Neuronal stem cell (in vitro differentiated cells): Measurements from ENCODE around the gene PEX14.

ENCODE experiments used
- DNase-seq: peaks from one replicate; pipeline ENCODE4 v3.0.0-alpha.2; 2013; ENCODE audit warnings: low spot score
- H2AFZ ChIP-seq: one replicate; pipeline ENCODE4 v1.6.1; 2013; ENCODE audit warnings: mild to moderate bottlenecking, low read length, inconsistent platforms
- H2AK5ac ChIP-seq: 2 replicates; pipeline ENCODE4 v1.6.1; 2013; ENCODE audit warnings: low read depth, mild to moderate bottlenecking, inconsistent platforms, low read length, moderate library complexity, mixed read lengths
- H2BK120ac ChIP-seq: 2 replicates; pipeline ENCODE4 v1.6.1; 2013; ENCODE audit warnings: low read depth, mild to moderate bottlenecking, inconsistent platforms, low read length, moderate library complexity, mixed read lengths
- H2BK12ac ChIP-seq: one replicate; pipeline ENCODE4 v1.6.1; 2013; ENCODE audit warnings: low read length, inconsistent platforms
- H2BK15ac ChIP-seq: 2 replicates; pipeline ENCODE4 v1.6.1; 2013; ENCODE audit warnings: mild to moderate bottlenecking, low read length, inconsistent platforms, mixed read lengths
- H2BK5ac ChIP-seq: one replicate; pipeline ENCODE4 v1.6.1; 2013; ENCODE audit warnings: inconsistent platforms, mild to moderate bottlenecking, low read length, moderate library complexity
- H3K14ac ChIP-seq: one replicate; pipeline ENCODE4 v1.6.1; 2013; ENCODE audit warnings: low read length, inconsistent platforms
- H3K18ac ChIP-seq: 2 replicates; pipeline ENCODE4 v1.6.1; 2013; ENCODE audit warnings: low read length, inconsistent platforms
- H3K23ac ChIP-seq: 2 replicates; pipeline ENCODE4 v1.6.1; 2013; ENCODE audit warnings: low read depth, mild to moderate bottlenecking, mixed read lengths, low read length, inconsistent platforms; ENCODE audit not compliant: poor library complexity
- H3K27ac ChIP-seq: replicated peaks from 3 replicates; pipeline ENCODE4 v1.5.1; 2013; ENCODE audit warnings: low read length, inconsistent platforms
- H3K27me3 ChIP-seq, 3 experiments: 2 replicates each; pipeline ENCODE4 v1.6.1; 2013; ENCODE audit warnings: low read length in 3 of 3, mild to moderate bottlenecking in 2 of 3, inconsistent platforms in 1 of 3, low read depth in 1 of 3, mixed read lengths in 1 of 3, moderate library complexity in 1 of 3; ENCODE audit not compliant: control insufficient read depth in 3 of 3, insufficient read depth in 3 of 3
- H3K36me3 ChIP-seq, 2 donors: replicated peaks in 1 of 2; 2 replicates each; pipeline ENCODE4 v1.6.1; 2013; ENCODE audit warnings: low read length in 2 of 2; ENCODE audit not compliant: control insufficient read depth in 2 of 2, insufficient read depth in 2 of 2
- H3K4ac ChIP-seq: 2 replicates; pipeline ENCODE4 v1.6.1; 2013; ENCODE audit warnings: inconsistent platforms, mild to moderate bottlenecking, low read length, moderate library complexity
- H3K4me1 ChIP-seq, 2 donors: 1 replicate in 1 of 2; 2 replicates in 1 of 2; pipeline ENCODE4 v1.6.1; 2013; ENCODE audit warnings: low read length in 2 of 2, low read depth in 1 of 2; ENCODE audit not compliant: control insufficient read depth in 2 of 2, insufficient read depth in 1 of 2
- H3K4me2 ChIP-seq: one replicate; pipeline ENCODE4 v1.6.1; 2013; ENCODE audit warnings: mild to moderate bottlenecking, low read length, inconsistent platforms; ENCODE audit not compliant: insufficient read depth, poor library complexity, severe bottlenecking
- H3K4me3 ChIP-seq, 2 donors: 2 replicates each; pipeline ENCODE4 v1.5.1; 2013; ENCODE audit warnings: low read length in 2 of 2, mild to moderate bottlenecking in 2 of 2, inconsistent platforms in 1 of 2, moderate library complexity in 1 of 2
- H3K79me1 ChIP-seq: one replicate; pipeline ENCODE4 v1.6.1; 2013; ENCODE audit warnings: low read depth, mild to moderate bottlenecking, inconsistent platforms, low read length, moderate library complexity
- H3K9ac ChIP-seq: one replicate; pipeline ENCODE4 v1.6.1; 2013; ENCODE audit warnings: mild to moderate bottlenecking, low read depth, low read length, inconsistent platforms; ENCODE audit not compliant: poor library complexity
- H3K9me3 ChIP-seq, 2 donors: replicated peaks in 1 of 2; 2 replicates each; pipeline versions ENCODE3 to v1.6.1; 2013; ENCODE audit warnings: low read length in 2 of 2, mild to moderate bottlenecking in 2 of 2, inconsistent platforms in 1 of 2, low read depth in 1 of 2, mixed read lengths in 1 of 2, moderate library complexity in 1 of 2; ENCODE audit not compliant: control insufficient read depth in 2 of 2, insufficient read depth in 1 of 2
- H4K8ac ChIP-seq: one replicate; pipeline ENCODE4 v1.6.1; 2013; ENCODE audit warnings: low read depth, mild to moderate bottlenecking, inconsistent platforms, low read length, moderate library complexity
- H4K91ac ChIP-seq: one replicate; pipeline ENCODE4 v1.6.1; 2013; ENCODE audit warnings: low read length, low read depth, mild to moderate bottlenecking, inconsistent platforms; ENCODE audit not compliant: poor library complexity
- WGBS, 2 donors: extraction: QIAGEN DNeasy Blood & Tissue Kit; methylation state at CpG; one replicate each; pipeline ENCODE4 v1.1.7; 2013; ENCODE audit warnings: missing lambda C conversion rate in 2 of 2, mixed read lengths in 1 of 2; ENCODE audit not compliant: insufficient read length in 2 of 2, insufficient replicate concordance in 1 of 2; ENCODE audit errors: extremely low coverage in 2 of 2; 5-methylcytosine and 5-hydroxymethylcytosine counted together

PEX14 gene

DNA sequence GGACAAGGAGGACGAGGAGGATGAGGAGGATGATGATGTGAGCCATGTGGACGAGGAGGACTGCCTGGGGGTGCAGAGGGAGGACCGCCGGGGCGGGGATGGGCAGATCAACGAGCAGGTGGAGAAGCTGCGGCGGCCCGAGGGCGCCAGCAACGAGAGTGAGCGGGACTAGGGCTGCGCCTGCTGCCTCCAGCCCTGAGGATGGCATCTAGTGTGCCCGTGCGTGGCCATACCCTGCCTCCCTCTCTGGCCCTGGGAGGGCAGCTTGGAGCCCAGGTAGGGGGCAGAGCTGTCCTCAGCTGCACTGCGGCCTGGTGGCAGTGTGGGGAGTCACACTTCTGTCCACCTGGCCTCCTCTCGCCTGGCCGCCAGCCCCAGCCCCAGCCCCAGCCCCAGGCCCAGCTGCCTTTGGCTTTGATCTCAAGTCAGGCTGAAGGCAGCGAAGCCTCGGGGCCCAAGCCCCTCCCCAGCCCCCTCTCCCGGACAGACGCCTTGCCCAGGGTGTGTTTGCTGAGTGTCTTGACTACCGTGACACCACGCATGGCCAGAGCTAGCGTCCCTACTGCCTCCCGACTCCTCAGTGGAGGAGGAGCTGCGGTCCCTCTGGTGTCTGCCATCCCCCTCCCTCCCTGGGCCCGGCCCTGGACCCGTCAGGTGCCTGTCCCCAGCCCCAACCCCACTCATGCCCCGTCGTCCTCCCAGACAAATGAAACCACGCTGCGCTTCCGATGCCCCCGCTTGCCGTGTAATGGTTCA, 155.2 kb downstream of the PEX14 start:
- Histone ChIP-seq H2BK120ac (no peak overlapping the region), H2BK15ac (no peak overlapping the region), H3K36me3 (peaks cover 5% of the 10 kb centered on the region in 2 donors), H2BK5ac (no peak overlapping the region), H3K9ac (peak overlapping the region; percentile 72), H3K23ac (peak overlapping the region; percentile 98), H3K4ac (no peak overlapping the region), H3K27ac (no peak overlapping the region), H3K14ac (peak overlapping the region; percentile 56), H4K8ac (no peak overlapping the region), H3K9me3 (no peaks in the 10 kb centered on the region), H2BK12ac (peak overlapping the region; percentile 22), H3K4me3 (no peak overlapping the region), H4K91ac (no peak overlapping the region), H3K27me3 (no peaks in the 10 kb centered on the region), H2AFZ (no peak overlapping the region), H3K4me2 (no peak overlapping the region), H3K18ac (no peak overlapping the region), H3K79me1 (peaks cover 4% of the 10 kb centered on the region), H3K4me1 (peaks cover 11 to 22% of the 10 kb centered on the region in 2 donors), H2AK5ac (peak overlapping the region; percentile 92)
- DNase-seq: no peak
- WGBS, 2 donors: no CpG with 5 or more reads among the region's 36 CpGs

DNA sequence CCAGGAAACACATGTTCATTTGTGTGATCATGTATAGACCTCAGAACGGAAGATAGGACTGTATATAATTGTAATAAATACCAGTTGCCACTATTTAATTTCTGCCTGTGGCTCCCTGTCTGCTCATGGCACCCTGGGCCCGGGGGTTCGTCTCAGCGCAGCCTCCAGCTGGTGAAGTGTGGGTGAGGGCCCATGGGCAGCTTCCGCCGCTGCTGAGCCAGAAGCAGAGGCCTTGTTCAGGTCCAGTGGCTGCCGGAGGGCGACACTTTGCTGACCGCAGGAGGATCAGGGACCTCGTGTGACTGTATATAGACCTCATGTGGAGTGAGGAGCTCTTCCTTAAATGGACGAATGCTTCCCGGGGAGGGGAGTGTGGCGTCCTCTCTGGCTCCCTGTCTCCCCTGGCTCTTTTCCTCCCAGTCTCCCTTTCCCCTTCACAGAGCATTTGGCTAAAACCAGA, 155.9 kb downstream of the PEX14 start:
- H3K18ac ChIP-seq: peak overlapping the region; percentile 87
- no peak overlapping the region for H4K91ac ChIP-seq
- H3K4ac ChIP-seq: no peak overlapping the region
- H3K4me1 ChIP-seq: peaks cover 11 to 22% of the 10 kb centered on the region in 2 donors
- H2AK5ac ChIP-seq: peak overlapping the region; percentile 92
- DNase-seq: no peak
- peak overlapping the region; percentile 53 for H2BK5ac ChIP-seq
- no CpG with 5 or more reads among the region's 13 CpGs for WGBS, 2 donors
- H2BK12ac ChIP-seq: no peak overlapping the region
- H3K36me3 ChIP-seq: peaks cover 5% of the 10 kb centered on the region in 2 donors
- H2AFZ ChIP-seq: no peak overlapping the region
- peaks cover 4% of the 10 kb centered on the region for H3K79me1 ChIP-seq
- H3K9ac ChIP-seq: peak overlapping the region; percentile 60
- H3K27ac ChIP-seq: no peak overlapping the region
- H3K23ac ChIP-seq: no peak overlapping the region
- no peak overlapping the region for H3K4me3 ChIP-seq
- H2BK15ac ChIP-seq: peak overlapping the region; percentile 58
- H3K9me3 ChIP-seq: no peaks in the 10 kb centered on the region
- H2BK120ac ChIP-seq: no peak overlapping the region
- no peak overlapping the region for H3K14ac ChIP-seq
- no peaks in the 10 kb centered on the region for H3K27me3 ChIP-seq
- no peak overlapping the region for H3K4me2 ChIP-seq
- no peak overlapping the region for H4K8ac ChIP-seq

DNA sequence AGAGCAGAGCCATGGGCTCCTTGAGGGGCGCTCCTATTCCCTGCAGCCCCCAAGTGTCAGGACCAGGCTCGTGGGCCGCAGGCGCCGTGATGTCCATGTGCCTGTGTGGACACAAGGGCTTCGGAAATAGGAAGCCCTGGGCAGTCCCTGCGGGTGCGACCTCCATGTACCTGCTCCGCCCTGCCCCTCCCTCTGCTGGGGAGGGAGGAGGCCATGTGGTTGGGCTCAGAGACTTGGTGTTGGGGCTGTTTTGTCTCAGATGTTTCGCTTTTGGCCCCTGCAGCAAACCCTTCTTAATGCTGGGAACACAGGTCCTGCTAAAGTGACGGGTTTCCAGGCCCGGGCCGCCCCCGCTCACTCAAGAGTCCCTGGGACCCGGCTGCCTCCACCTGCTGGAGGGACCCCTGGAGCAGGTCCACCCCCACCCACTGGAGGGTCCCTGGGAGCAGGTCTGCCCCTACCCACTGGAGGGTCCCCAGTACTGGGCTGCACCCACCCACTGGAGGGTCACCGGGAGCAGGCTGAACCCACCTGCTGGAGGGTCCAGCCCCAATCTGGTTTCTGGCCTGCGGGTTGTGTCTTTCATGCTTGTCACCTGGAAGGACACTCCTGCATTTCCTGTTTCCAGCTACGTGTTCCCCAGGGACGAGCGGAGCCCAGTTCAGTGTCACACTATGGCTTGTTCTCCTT, 156.5 kb downstream of the PEX14 start:
- DNase-seq: no peak
- WGBS, 2 donors: no CpG with 5 or more reads among the region's 20 CpGs

More for the DNA sequence above, 156.5 kb downstream of the PEX14 start:
- Histone ChIP-seq H3K4me3 (no peak overlapping the region), H3K23ac (no peak overlapping the region), H2BK5ac (peak overlapping the region; percentile 53), H3K36me3 (peaks cover 4 to 5% of the 10 kb centered on the region in 2 donors), H3K18ac (peak overlapping the region; percentile 87), H4K91ac (no peak overlapping the region), H3K27me3 (no peaks in the 10 kb centered on the region), H3K9me3 (no peaks in the 10 kb centered on the region), H2AK5ac (peak overlapping the region; percentile 92), H3K79me1 (peaks cover 4% of the 10 kb centered on the region), H2BK12ac (no peak overlapping the region), H3K4me2 (no peak overlapping the region), H3K27ac (no peak overlapping the region), H3K4me1 (peaks cover 11 to 22% of the 10 kb centered on the region in 2 donors), H3K9ac (no peak overlapping the region), H4K8ac (no peak overlapping the region), H3K14ac (peak overlapping the region; percentile 71), H3K4ac (no peak overlapping the region), H2BK15ac (peak overlapping the region; percentile 58), H2BK120ac (no peak overlapping the region), H2AFZ (no peak overlapping the region)
